K562 (cell line): ENCODE measurements around the gene NTRK2. TPM values are rescaled to one million over a fixed set of nuclear protein-coding genes. Genes with fewer than 3 reads are reported as not detected.

ENCODE experiments used
- ATAC-seq: fragments of 200-7000 bp; cut with Tn5 transposase; 3 replicates; pipeline ENCODE4 v1.9.1; 2020; ENCODE audit warnings: moderate library complexity
- BruUV-seq: library from RNA; stranded (reverse); fragments of 400-500 nt; replicated peaks from 2 replicates; lab custom pipeline; 2021; lab: Mats Ljungman, UMichigan
- CTCF ChIA-PET: fragments of 300-600 bp; formaldehyde crosslinking; extraction: SDS; loops from one replicate; lab custom pipeline; 2021; ENCODE audit warnings: low intra/inter-chr PET ratio; lab: Yijun Ruan, JAX
- POLR2A ChIA-PET: fragments of 300-600, 350-650 bp; sonication (Branson Sonifier 250); formaldehyde crosslinking; extraction: SDS; loops from one replicate; lab custom pipeline; 2021; ENCODE audit warnings: antibody characterized with exemption, inconsistent platforms; lab: Yijun Ruan, JAX
- DNase-seq, 4 experiments: peaks; one replicate each; pipeline versions ENCODE4 v3.0.0 to v3.0.0-alpha.2; 2011 to 2018; ENCODE audit warnings: low spot score in 3 of 4, mixed read lengths in 3 of 4; ENCODE audit errors: extremely low read depth in 1 of 4
- FAIRE-seq: peaks from 2 replicates; lab custom pipeline; 2011; peaks lifted over from hg19 to GRCh38; lab: Jason Lieb, UNC
- H2AFZ ChIP-seq: 2 replicates; pipeline ENCODE4 v1.6.0; 2011; ENCODE audit warnings: low read depth, low read length, control low read depth, inconsistent platforms
- H3K27ac ChIP-seq: fragments of 200-600 bp; 3 replicates; pipeline ENCODE4 v1.8.0; 2011; ENCODE audit warnings: low read depth, mild to moderate bottlenecking, control low read depth, inconsistent platforms, low read length, moderate library complexity, mixed read lengths; ENCODE audit errors: extremely low read depth
- H3K27me3 ChIP-seq, 2 experiments: fragments of 300-600 bp in 1 of 2; 2 replicates in 1 of 2; 3 replicates in 1 of 2; pipeline versions ENCODE4 v1.6.0 to v1.8.0; 2011; ENCODE audit warnings: inconsistent platforms in 2 of 2, low read length in 2 of 2, mild to moderate bottlenecking in 1 of 2, mixed read lengths in 1 of 2, moderate library complexity in 1 of 2; ENCODE audit not compliant: control insufficient read depth in 2 of 2, insufficient read depth in 2 of 2
- H3K36me3 ChIP-seq: fragments of 300-600 bp; 3 replicates; pipeline ENCODE4 v1.8.0; 2011; ENCODE audit warnings: mild to moderate bottlenecking, low read length, inconsistent platforms; ENCODE audit not compliant: control insufficient read depth, insufficient read depth
- H3K4me1 ChIP-seq, 2 experiments: fragments of 200-600 bp in 1 of 2; replicated peaks in 1 of 2; 2 replicates in 1 of 2; 3 replicates in 1 of 2; pipeline versions ENCODE4 v1.5.1 to v1.8.0; 2011; ENCODE audit warnings: inconsistent platforms in 2 of 2, low read length in 2 of 2, mild to moderate bottlenecking in 1 of 2, mixed read lengths in 1 of 2, moderate library complexity in 1 of 2; ENCODE audit not compliant: control insufficient read depth in 2 of 2, insufficient read depth in 2 of 2
- H3K4me2 ChIP-seq: 2 replicates; pipeline ENCODE4 v1.6.1; 2011; ENCODE audit warnings: low read length, control low read depth, inconsistent platforms, mixed read lengths; ENCODE audit not compliant: insufficient read depth
- H3K4me3 ChIP-seq: fragments of 200-600 bp; sonication (generic), shearing (Covaris generic); 2 replicates; pipeline ENCODE4 v1.5.1; 2016; ENCODE audit warnings: control low read depth, inconsistent platforms
- H3K79me2 ChIP-seq: fragments of 200-600 bp; 3 replicates; pipeline ENCODE4 v1.8.0; 2011; ENCODE audit warnings: low read length, inconsistent platforms; ENCODE audit not compliant: control insufficient read depth, insufficient read depth
- H3K9ac ChIP-seq, 2 experiments: 2 replicates each; pipeline versions ENCODE4 v1.6.0 to v1.6.1; 2011; ENCODE audit warnings: low read depth in 2 of 2, low read length in 2 of 2, control low read depth in 1 of 2, inconsistent platforms in 1 of 2, mild to moderate bottlenecking in 1 of 2, mixed read lengths in 1 of 2; ENCODE audit not compliant: insufficient read depth in 1 of 2
- H3K9me1 ChIP-seq: one replicate; pipeline ENCODE4 v1.6.0; 2011; ENCODE audit warnings: inconsistent platforms, mild to moderate bottlenecking, low read length, moderate library complexity; ENCODE audit not compliant: control insufficient read depth, insufficient read depth
- H3K9me3 ChIP-seq: replicated peaks from 2 replicates; pipeline ENCODE4 v1.5.1; 2011; ENCODE audit warnings: low read depth, low read length, inconsistent platforms; ENCODE audit not compliant: control insufficient read depth, insufficient read depth
- H4K20me1 ChIP-seq: replicated peaks from 2 replicates; pipeline ENCODE4 v1.6.1; 2011; ENCODE audit warnings: low read length, inconsistent platforms, mixed read lengths; ENCODE audit not compliant: control insufficient read depth, insufficient read depth
- CCAR2 ChIP-seq: fragments of 200-400 bp; formaldehyde crosslinking; IDR thresholded peaks from 2 replicates; pipeline ENCODE4 v1.6.1; 2017; ENCODE audit warnings: mild to moderate bottlenecking, low read depth, low read length
- CEBPZ ChIP-seq: fragments of 150-350 bp; IDR thresholded peaks from 2 replicates; pipeline ENCODE4 v1.6.1; 2014; ENCODE audit warnings: low read depth, mild to moderate bottlenecking, low read length, borderline replicate concordance
- CLOCK ChIP-seq: fragments of 250-450 bp; sonication (Bioruptor Pico); IDR thresholded peaks from 2 replicates; pipeline ENCODE4 v1.4.0; 2020; ENCODE audit warnings: mild to moderate bottlenecking, moderate library complexity, borderline replicate concordance
- ELK3 ChIP-seq: fragments of 450-650 bp; formaldehyde crosslinking; IDR thresholded peaks from 2 replicates; pipeline ENCODE4 v1.4.0; 2020; ENCODE audit warnings: mild to moderate bottlenecking
- HOXB6 ChIP-seq: fragments of 250-450 bp; sonication (Bioruptor Pico); IDR thresholded peaks from 2 replicates; pipeline ENCODE4 v1.5.1; 2022; ENCODE audit warnings: mild to moderate bottlenecking, borderline replicate concordance
- RFX7 ChIP-seq: fragments of 250-450 bp; sonication (Bioruptor Pico); IDR thresholded peaks from 2 replicates; pipeline ENCODE4 v1.5.1; 2021; ENCODE audit warnings: mild to moderate bottlenecking
- TRIM28 ChIP-seq: fragments of 450-650 bp; IDR thresholded peaks from 2 replicates; pipeline ENCODE4 v1.6.1; 2017
- ZBTB49 ChIP-seq: sonication (generic); formaldehyde crosslinking; IDR thresholded peaks from 2 replicates; pipeline ENCODE4 v1.8.0; 2022; ENCODE audit warnings: missing genetic modification reagents, mild to moderate bottlenecking, borderline replicate concordance
- ZNF124 ChIP-seq: sonication (generic); formaldehyde crosslinking; IDR thresholded peaks from 2 replicates; pipeline ENCODE4 v1.8.1; 2022; ENCODE audit warnings: missing genetic modification reagents
- ZNF408 ChIP-seq: fragments of 250-450 bp; sonication (Bioruptor Pico); IDR thresholded peaks from 2 replicates; pipeline ENCODE4 v1.4.0; 2020; ENCODE audit warnings: low read depth, mild to moderate bottlenecking, moderate library complexity
- ZNF75A ChIP-seq: fragments of 450-650 bp; formaldehyde crosslinking; IDR thresholded peaks from 2 replicates; pipeline ENCODE4 v1.4.0; 2020; ENCODE audit warnings: mild to moderate bottlenecking
- WGBS: fragments of 100-300 bp; shearing (Covaris generic); methylation state at CpG from one replicate; pipeline ENCODE4 v1.1.6; 2016; ENCODE audit warnings: low coverage, mixed read lengths; ENCODE audit not compliant: insufficient coverage; ENCODE audit errors: missing lambda C conversion rate; 5-methylcytosine and 5-hydroxymethylcytosine counted together
- in situ Hi-C: fragments of 300-500 bp; cut with MboI; formaldehyde crosslinking; loops from 4 replicates; pipeline ENCODE4 v1.15.0; 2018; ENCODE audit warnings: inconsistent platforms, mixed read lengths
- intact Hi-C: fragments of 100-400 bp; cut with micrococcal nuclease; formaldehyde crosslinking; loops from 2 replicates; pipeline ENCODE4 v1.14.2; 2022
- polyA plus RNA-seq, 8 experiments: library from polyadenylated mRNA; depleted of rRNA in 4 of 8; stranded (reverse) in 5 of 8; unstranded in 3 of 8; fragments of >200 nt; fragmentation: Nextera tagmentation in 2 of 8; fragmentation: Illumina TruSeq in 1 of 8; extraction: Ambion mirVana in 2 of 8; extraction: Trizol in 1 of 8; gene quantifications; 2 replicates each; pipeline versions ENCODE4 v1.2.1 to v1.2.3, GENCODE V29; 2011 to 2014; ENCODE audit warnings: inconsistent platforms in 1 of 8, missing spikeins in 1 of 8
- total RNA-seq, 7 experiments: library from RNA; depleted of rRNA in 6 of 7; stranded (reverse); fragments of >200 nt in 6 of 7; fragmentation: Illumina TruSeq in 2 of 7; extraction: Trizol in 2 of 7; gene quantifications; 2 replicates each; pipeline versions ENCODE4 v1.2.1 to v1.2.3, GENCODE V29; 2011 to 2021; ENCODE audit warnings: low replicate concordance in 1 of 7

NTRK2 gene
- total and polyA plus RNA-seq, 9 of the 15 experiments (the other 6 are each of a cell fraction or from before 2014, with no cell fraction given), result not detected

- TF ChIP-seq ZBTB49 (CRISPR knock-in tag) (no peak), ELK3 (CRISPR knock-in tag) (no peak), RFX7 (no peak)
Observed at GRCh38 chr9:85054017-85054416, 384.5 kb downstream of the NTRK2 start (continued).

GRCh38 chr9:85055506-85056202 lies 386.1 kb downstream of the NTRK2 start:
- no peaks in the 10 kb centered on the region for H4K20me1 ChIP-seq
- H3K27ac ChIP-seq, result no peak overlapping the region
- no peak overlapping the region for H3K9ac ChIP-seq
- no peaks in the 10 kb centered on the region for H3K4me1 ChIP-seq
- no peaks in the 10 kb centered on the region for H3K79me2 ChIP-seq
- CTCF ChIA-PET, result no interaction called here
- ATAC-seq, result no peak
- BruUV-seq, result no TSS peak
- no peaks in the 10 kb centered on the region for H3K9me1 ChIP-seq
- intact Hi-C loops, result no loop called here
- H3K9me3 ChIP-seq, result no peaks in the 10 kb centered on the region
- no peaks in the 10 kb centered on the region for H3K27me3 ChIP-seq
- WGBS, result 0% methylated on average over 2 of the region's 2 CpGs
- H3K4me2 ChIP-seq, result no peak overlapping the region
- no peak for FAIRE-seq
- no peak for DNase-seq
- no peak overlapping the region for H3K4me3 ChIP-seq
- in situ Hi-C loops, result no loop called here
- H3K36me3 ChIP-seq, result no peaks in the 10 kb centered on the region
- no peak overlapping the region for H2AFZ ChIP-seq
- POLR2A ChIA-PET, result no interaction called here
- TF ChIP-seq TRIM28 (no peak), CEBPZ (no peak), ZNF408 (CRISPR knock-in tag) (no peak), ZNF124 (CRISPR knock-in tag) (no peak), CCAR2 (no peak), HOXB6 (CRISPR knock-in tag) (no peak), CLOCK (CRISPR knock-in tag) (no peak), ZNF75A (CRISPR knock-in tag) (no peak)
